ENCODE data around the gene CRADD. TPM values are rescaled to one million over a fixed set of nuclear protein-coding genes. Genes with fewer than 3 reads are reported as not detected.

CRADD gene
- total RNA-seq, 1 experiment from 2014 or later = 7.6 TPM

DNA sequence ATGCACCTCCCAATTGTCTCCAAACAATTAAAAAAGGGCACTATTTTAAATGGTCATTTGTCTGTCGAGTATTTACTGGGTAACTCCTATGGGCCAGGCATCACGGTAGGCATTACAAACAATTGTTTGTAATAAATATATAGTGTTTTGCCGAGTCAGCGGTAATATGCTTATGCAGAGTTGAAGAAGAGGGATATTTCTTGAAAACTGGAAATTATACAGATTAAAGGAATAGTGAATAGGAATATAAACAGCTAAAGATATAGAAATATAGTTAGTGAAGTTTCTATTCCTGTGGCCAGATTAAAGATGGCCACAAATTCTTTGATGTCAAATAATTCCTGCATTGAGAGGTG, 13.5 kb upstream of the CRADD start:
- Histone ChIP-seq H4K20me1 (ENCODE audit: control insufficient read depth, insufficient read depth, insufficient read length) (no peaks in the 10 kb centered on the region), H3K23me2 (ENCODE audit: insufficient read length, low read depth, low read length, poor library complexity, severe bottlenecking) (no peaks in the 10 kb centered on the region), H3K23ac (ENCODE audit: insufficient read length, low read depth, low read length) (no peak overlapping the region), H4K5ac (ENCODE audit: insufficient read length, low read depth, low read length) (no peak overlapping the region), H4K91ac (ENCODE audit: insufficient read length, low read depth, low read length) (no peak overlapping the region), H3K4me2 (ENCODE audit: insufficient read depth, insufficient read length, low read length) (no peak overlapping the region), H3K4ac (ENCODE audit: low read depth, low read length) (no peak overlapping the region), H3K27me3 (ENCODE audit: insufficient read depth, low read length) (no peaks in the 10 kb centered on the region), H3K18ac (ENCODE audit: insufficient read length, low read depth, low read length) (no peak overlapping the region), H2AFZ (ENCODE audit: low read length) (no peak overlapping the region), H2BK12ac (ENCODE audit: insufficient read length, low read depth, low read length) (no peak overlapping the region), H2BK5ac (ENCODE audit: insufficient read length, low read length) (no peak overlapping the region), H3K4me1 (ENCODE audit: insufficient read depth, low read length) (no peaks in the 10 kb centered on the region), H2AK5ac (ENCODE audit: insufficient read length, low read length) (no peak overlapping the region), H3K79me2 (ENCODE audit: insufficient read depth, low read length) (no peaks in the 10 kb centered on the region), H3T11ph (ENCODE audit: low read length) (no peak overlapping the region), H4K8ac (replicated peaks; ENCODE audit: insufficient read length, low read depth, low read length) (no peak overlapping the region), H3K79me1 (ENCODE audit: insufficient read depth, low read depth, low read length, poor library complexity, severe bottlenecking) (no peaks in the 10 kb centered on the region), H3K27ac (ENCODE audit: insufficient read length, low read depth, low read length) (no peak overlapping the region), H3K56ac (ENCODE audit: insufficient read length, low read depth, low read length) (no peak overlapping the region), H3K9ac (ENCODE audit: extremely low read depth, insufficient read length, low read length) (no peak overlapping the region), H2BK15ac (ENCODE audit: low read depth, low read length) (no peak overlapping the region), H3K14ac (ENCODE audit: insufficient read depth, low read length) (no peak overlapping the region), H3K9me3 (ENCODE audit: control insufficient read depth, low read depth, low read length) (no peaks in the 10 kb centered on the region), H2BK20ac (ENCODE audit: low read depth, low read length, poor library complexity, severe bottlenecking) (no peak overlapping the region), H2BK120ac (ENCODE audit: low read depth, low read length, poor library complexity, severe bottlenecking) (no peak overlapping the region)
- Mint-ChIP-seq H3K27ac (no peak overlapping the region), H3K9me3 (peaks cover 3 to 6% of the 10 kb centered on the region in 2 experiments; a peak in 3 of 5 replicates), H3K4me1 (peaks cover 4 to 7% of the 10 kb centered on the region in 2 experiments; a peak in 3 of 4 replicates), H3K27me3 (ENCODE audit: low read depth) (no peaks in the 10 kb centered on the region), H3K36me3 (ENCODE audit: insufficient read depth in 1 of 3, low read depth in 3 of 3) (peaks cover 0 to 5% (median 0%) of the 10 kb centered on the region in 3 experiments; a peak in 3 of 7 replicates), H3K4me3 (no peak overlapping the region)
- no peak for DNase-seq
- TF ChIP-seq, protein P1, sequence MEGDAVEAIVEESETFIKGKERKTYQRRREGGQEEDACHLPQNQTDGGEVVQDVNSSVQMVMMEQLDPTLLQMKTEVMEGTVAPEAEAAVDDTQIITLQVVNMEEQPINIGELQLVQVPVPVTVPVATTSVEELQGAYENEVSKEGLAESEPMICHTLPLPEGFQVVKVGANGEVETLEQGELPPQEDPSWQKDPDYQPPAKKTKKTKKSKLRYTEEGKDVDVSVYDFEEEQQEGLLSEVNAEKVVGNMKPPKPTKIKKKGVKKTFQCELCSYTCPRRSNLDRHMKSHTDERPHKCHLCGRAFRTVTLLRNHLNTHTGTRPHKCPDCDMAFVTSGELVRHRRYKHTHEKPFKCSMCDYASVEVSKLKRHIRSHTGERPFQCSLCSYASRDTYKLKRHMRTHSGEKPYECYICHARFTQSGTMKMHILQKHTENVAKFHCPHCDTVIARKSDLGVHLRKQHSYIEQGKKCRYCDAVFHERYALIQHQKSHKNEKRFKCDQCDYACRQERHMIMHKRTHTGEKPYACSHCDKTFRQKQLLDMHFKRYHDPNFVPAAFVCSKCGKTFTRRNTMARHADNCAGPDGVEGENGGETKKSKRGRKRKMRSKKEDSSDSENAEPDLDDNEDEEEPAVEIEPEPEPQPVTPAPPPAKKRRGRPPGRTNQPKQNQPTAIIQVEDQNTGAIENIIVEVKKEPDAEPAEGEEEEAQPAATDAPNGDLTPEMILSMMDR (conservative IDR thresholded peaks at IDR 0.05) = no peak
- no CpG with 5 or more reads among the region's 4 CpGs for whole genome bisulfite sequencing (ENCODE audit: extremely low coverage, insufficient read length, low lambda C conversion rate)

All from H9 (cell line).